Vagina (tissue), 2 donors: ENCODE data around the gene DDX50. TPM values are rescaled to one million over a fixed set of nuclear protein-coding genes. Genes with fewer than 3 reads are reported as not detected.

Source experiments
- DNase-seq, 2 donors: peaks; one replicate each; pipeline ENCODE4 v3.0.0-alpha.2; 2017; ENCODE audit errors: extremely low spot score in 2 of 2
- H3K27ac ChIP-seq: fragments of 200-600 bp; sonication (generic); one replicate; pipeline ENCODE4 v1.5.1; 2019
- H3K27me3 ChIP-seq: fragments of 200-600 bp; sonication (generic); one replicate; pipeline ENCODE4 v1.5.1; 2019
- H3K36me3 ChIP-seq, 2 donors: fragments of 200-600 bp; sonication (generic); one replicate each; pipeline ENCODE4 v1.5.1; 2017 to 2019
- H3K4me1 ChIP-seq: fragments of 200-600 bp; sonication (generic); one replicate; pipeline ENCODE4 v1.5.1; 2019
- H3K4me3 ChIP-seq, 2 donors: fragments of 200-600 bp; sonication (generic); 1 replicate in 1 of 2; 2 replicates in 1 of 2; pipeline ENCODE4 v1.5.1; 2016 to 2019
- H3K9me3 ChIP-seq: fragments of 200-600 bp; sonication (generic); one replicate; pipeline ENCODE4 v1.5.1; 2019
- POLR2A ChIP-seq, 2 donors: fragments of 450-650 bp; IDR thresholded peaks; one replicate each; pipeline ENCODE4 v1.6.1; 2017; ENCODE audit warnings: antibody characterized with exemption in 2 of 2, mild to moderate bottlenecking in 2 of 2, moderate library complexity in 2 of 2
- POLR2AphosphoS5 ChIP-seq, 2 donors: sonication (generic); formaldehyde crosslinking; IDR thresholded peaks; one replicate each; pipeline ENCODE4 v1.9.0; 2017; ENCODE audit warnings: antibody characterized with exemption in 2 of 2, mild to moderate bottlenecking in 2 of 2, low read depth in 1 of 2; ENCODE audit not compliant: insufficient read depth in 1 of 2
- intact Hi-C: fragments of 100-400 bp; cut with DNase I; formaldehyde crosslinking; loops from one replicate; pipeline ENCODE4 v1.15.1; 2023
- small RNA-seq: library from RNA; depleted of rRNA; stranded (forward); fragments of <200 nt; gene quantifications from one replicate; pipeline ENCODE3, GENCODE V24; 2016
- total RNA-seq: library from RNA; depleted of rRNA; stranded (reverse); fragments of >200 nt; gene quantifications from one replicate; pipeline ENCODE4 v1.2.3, GENCODE V29; 2016
- TF ChIP-seq, protein P1 (sequence below), 3 experiments: fragments of 450-650 bp in 2 of 3; fragments of 200-600 bp in 1 of 3; sonication (generic) in 1 of 3; IDR thresholded peaks; one replicate each; pipeline ENCODE4 v1.5.1; 2017 to 2019; ENCODE audit warnings: antibody characterized with exemption in 3 of 3, mild to moderate bottlenecking in 2 of 3, moderate library complexity in 2 of 3

Gene DDX50
- total RNA-seq, 1 donor from 2014 or later: 28.7 TPM

DNA sequence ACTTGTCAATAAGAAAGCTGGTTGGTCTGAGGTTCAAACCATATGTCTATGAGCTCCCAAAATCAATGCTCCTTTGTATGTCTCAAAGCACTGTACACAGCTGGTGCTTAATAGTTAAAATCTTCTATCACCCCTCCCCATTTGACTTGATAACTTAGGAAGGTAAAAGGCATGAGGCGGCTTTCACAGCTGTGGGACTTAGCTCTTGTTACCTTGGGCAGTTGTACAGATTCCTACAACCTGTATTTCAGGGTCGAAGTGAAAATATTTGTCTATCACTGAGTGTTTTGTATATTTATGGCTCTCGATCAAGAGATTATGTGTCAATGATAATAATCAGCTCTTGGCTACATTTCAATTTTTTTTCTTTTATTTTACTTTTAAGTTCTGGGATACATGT, 86.5 kb downstream of the DDX50 start:
- no peak for TF ChIP-seq POLR2A (IDR thresholded peaks at IDR 0.05)
- TF ChIP-seq POLR2AphosphoS5 (IDR thresholded peaks at IDR 0.05; ENCODE audit: insufficient read depth in 1 of 2, low read depth in 1 of 2): no peak
- TF ChIP-seq, protein P1, sequence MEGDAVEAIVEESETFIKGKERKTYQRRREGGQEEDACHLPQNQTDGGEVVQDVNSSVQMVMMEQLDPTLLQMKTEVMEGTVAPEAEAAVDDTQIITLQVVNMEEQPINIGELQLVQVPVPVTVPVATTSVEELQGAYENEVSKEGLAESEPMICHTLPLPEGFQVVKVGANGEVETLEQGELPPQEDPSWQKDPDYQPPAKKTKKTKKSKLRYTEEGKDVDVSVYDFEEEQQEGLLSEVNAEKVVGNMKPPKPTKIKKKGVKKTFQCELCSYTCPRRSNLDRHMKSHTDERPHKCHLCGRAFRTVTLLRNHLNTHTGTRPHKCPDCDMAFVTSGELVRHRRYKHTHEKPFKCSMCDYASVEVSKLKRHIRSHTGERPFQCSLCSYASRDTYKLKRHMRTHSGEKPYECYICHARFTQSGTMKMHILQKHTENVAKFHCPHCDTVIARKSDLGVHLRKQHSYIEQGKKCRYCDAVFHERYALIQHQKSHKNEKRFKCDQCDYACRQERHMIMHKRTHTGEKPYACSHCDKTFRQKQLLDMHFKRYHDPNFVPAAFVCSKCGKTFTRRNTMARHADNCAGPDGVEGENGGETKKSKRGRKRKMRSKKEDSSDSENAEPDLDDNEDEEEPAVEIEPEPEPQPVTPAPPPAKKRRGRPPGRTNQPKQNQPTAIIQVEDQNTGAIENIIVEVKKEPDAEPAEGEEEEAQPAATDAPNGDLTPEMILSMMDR (IDR thresholded peaks at IDR 0.05): no peak
- Histone ChIP-seq H3K27ac (no peak overlapping the region), H3K4me1 (peaks cover 42% of the 10 kb centered on the region), H3K4me3 (no peak overlapping the region), H3K9me3 (no peaks in the 10 kb centered on the region), H3K36me3 (peaks cover 0 to 23% of the 10 kb centered on the region in 2 donors), H3K27me3 (no peaks in the 10 kb centered on the region)
- intact Hi-C loops: no loop called here
- no peak for DNase-seq

DNA sequence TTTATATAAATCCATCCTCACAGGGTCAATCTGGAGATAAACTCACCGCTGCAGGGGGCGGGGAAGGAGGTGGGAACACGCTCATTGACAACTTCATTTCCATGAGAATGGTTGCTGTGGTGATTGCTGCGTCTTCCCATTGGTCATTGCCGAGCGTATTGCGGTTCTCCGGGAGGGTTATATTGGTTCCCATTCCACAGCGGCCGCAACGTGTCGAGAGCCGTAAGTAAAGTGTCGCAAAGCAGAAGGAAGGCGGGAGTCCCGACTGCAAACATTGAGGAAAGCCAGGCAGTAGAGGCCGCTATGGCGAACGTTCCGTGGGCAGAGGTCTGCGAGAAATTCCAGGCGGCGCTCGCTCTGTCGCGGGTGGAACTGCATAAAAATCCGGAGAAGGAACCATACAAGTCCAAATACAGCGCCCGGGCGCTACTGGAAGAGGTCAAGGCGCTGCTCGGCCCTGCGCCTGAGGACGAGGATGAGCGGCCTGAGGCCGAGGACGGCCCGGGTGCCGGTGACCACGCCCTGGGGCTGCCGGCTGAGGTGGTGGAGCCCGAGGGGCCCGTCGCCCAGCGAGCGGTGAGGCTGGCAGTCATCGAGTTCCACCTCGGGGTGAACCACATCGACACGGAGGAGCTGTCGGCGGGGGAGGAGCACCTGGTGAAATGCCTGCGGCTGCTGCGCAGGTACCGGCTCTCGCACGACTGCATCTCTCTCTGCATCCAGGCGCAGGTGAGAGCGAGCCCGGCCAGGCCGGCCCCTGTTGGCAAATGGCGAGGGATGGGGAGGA, 87.6 kb downstream of the DDX50 start, which contains the start of gene KIFBP:
TSS of gene KIFBP (plus strand) at position 274 of the 787 bp plus-strand sequence. CDS start at position 304, 30 bp downstream.
- Histone ChIP-seq H3K4me3 (peak within 1 kb of the TSS; percentile 86 to 90), H3K27ac (peak within 1 kb of the TSS; percentile 81), H3K9me3 (no peaks in the 10 kb centered on the region), H3K4me1 (peaks cover 52% of the 10 kb centered on the region), H3K27me3 (no peaks in the 10 kb centered on the region), H3K36me3 (peaks cover 0 to 13% of the 10 kb centered on the region in 2 donors)
- peak in 1 of 2 donors; percentile 97 for DNase-seq
- intact Hi-C loops: no loop called here
- TF ChIP-seq POLR2AphosphoS5 (IDR thresholded peaks at IDR 0.05; ENCODE audit: insufficient read depth in 1 of 2, low read depth in 1 of 2): peak; percentile 94 to 97
- TF ChIP-seq POLR2A (IDR thresholded peaks at IDR 0.05): peak; percentile 24 to 76
- TF ChIP-seq, protein P1 (IDR thresholded peaks at IDR 0.05): peak in 1 of 3 experiments; percentile 50

DNA sequence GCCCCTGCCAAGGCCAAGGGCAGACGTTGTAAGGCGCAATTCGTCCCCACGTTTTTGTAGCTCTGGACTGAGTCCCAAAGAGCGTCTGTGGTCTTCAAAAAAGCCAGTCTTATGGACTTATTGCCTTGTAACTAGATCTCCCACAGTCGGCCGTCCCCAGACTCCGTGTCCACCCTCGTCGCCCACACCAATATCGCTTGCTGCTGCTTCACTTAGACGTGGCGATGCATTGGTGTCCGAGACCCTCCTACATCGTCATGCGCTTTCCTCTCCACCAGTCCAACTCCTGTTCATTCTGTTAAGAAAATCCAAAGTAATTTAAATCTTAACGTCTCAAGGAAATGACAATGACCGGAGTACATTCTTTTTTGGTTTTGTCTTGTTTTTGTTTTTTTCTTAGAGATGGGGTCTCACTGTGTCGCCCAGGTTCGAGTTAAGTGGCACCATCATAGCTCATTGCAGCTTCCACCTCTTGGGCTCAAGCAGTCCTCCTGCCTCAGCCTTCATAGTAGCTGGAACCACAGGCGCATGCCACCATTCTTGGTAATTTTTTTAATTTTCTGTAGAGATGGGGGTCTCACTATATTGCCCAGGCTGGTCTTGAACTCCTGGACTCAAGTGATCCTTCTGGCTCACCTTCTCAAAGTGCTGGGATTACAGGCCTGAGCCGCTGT, 88.3 kb downstream of the DDX50 start:
- peaks cover 54% of the 10 kb centered on the region for H3K4me1 ChIP-seq
- DNase-seq: no peak
- peak overlapping the region; percentile 81 for H3K27ac ChIP-seq
- H3K4me3 ChIP-seq: peak overlapping the region; percentile 86 to 90
- no peaks in the 10 kb centered on the region for H3K9me3 ChIP-seq
- TF ChIP-seq POLR2AphosphoS5 (IDR thresholded peaks at IDR 0.05; ENCODE audit: insufficient read depth in 1 of 2, low read depth in 1 of 2): no peak
- no peak for TF ChIP-seq POLR2A (IDR thresholded peaks at IDR 0.05)
- TF ChIP-seq, protein P1 (IDR thresholded peaks at IDR 0.05): no peak
- peaks cover 0 to 8% of the 10 kb centered on the region in 2 donors for H3K36me3 ChIP-seq
- intact Hi-C loops: no loop called here
- no peaks in the 10 kb centered on the region for H3K27me3 ChIP-seq

DNA sequence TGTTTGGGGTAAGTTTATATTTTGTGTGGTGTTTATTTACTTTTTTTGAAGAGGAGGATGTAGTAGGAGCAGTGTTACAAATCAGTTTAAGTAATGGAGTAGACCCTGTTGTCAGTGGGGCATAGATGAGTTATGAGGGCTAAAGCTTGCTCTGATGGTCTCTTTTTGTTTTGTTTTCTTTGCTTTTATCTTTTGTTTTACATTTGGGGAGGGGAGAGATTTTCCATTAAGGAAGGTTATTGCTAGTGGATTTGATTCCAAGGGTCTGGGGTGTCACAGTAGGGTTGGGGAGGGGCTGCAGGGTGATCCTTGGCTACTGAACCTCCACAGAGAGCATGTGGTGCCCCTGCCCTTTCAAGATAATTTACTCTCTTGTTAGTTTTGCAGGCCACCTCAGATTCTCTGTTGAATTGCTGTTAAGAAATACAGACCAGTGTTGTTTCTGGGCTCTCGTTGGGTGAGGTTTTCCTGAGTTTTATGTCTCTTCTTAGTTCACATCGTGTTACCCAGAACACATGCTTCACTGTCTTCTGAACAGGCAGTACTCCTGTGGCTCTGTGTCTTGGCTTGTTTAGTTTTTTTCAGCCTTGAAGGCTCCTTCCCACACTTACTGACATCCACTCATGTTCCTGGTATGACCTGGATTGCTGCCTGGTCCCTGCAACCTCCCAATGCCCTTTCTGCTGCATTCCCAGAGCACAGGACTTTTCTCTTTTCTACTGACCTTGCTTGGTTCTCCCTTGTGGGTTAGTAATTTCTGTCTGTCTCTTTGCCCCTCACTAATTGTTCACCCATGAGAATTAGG, 91.7 kb downstream of the DDX50 start:
- peaks cover 68% of the 10 kb centered on the region for H3K4me1 ChIP-seq
- H3K4me3 ChIP-seq: no peak overlapping the region
- no peaks in the 10 kb centered on the region for H3K9me3 ChIP-seq
- no peaks in the 10 kb centered on the region for H3K36me3 ChIP-seq
- intact Hi-C loops: no loop called here
- TF ChIP-seq POLR2A (IDR thresholded peaks at IDR 0.05) (no peak), POLR2AphosphoS5 (IDR thresholded peaks at IDR 0.05; ENCODE audit: insufficient read depth in 1 of 2, low read depth in 1 of 2) (peak in 1 of 2 donors; percentile 10)
- peak overlapping the region; percentile 26 for H3K27ac ChIP-seq
- H3K27me3 ChIP-seq: no peaks in the 10 kb centered on the region
- no peak for DNase-seq

Small RNAs within 50 kb of the gene (small RNA-seq; reads per million reads assigned to genes)
- not detected for gene RNU6-571P

Other genes starting within 250 kb of the DDX50 start
- gene CCAR1, start 180.1 kb upstream of the DDX50 start, total RNA-seq: 67.0 TPM
- 2.5 TPM for gene STOX1, start 73.8 kb upstream of the DDX50 start, total RNA-seq
- gene DDX21, start 54.9 kb downstream of the DDX50 start, total RNA-seq: 44.7 TPM
- 25.8 TPM for gene KIFBP, start 87.5 kb downstream of the DDX50 start, total RNA-seq
- 117 TPM for gene SRGN, start 186.8 kb downstream of the DDX50 start, total RNA-seq
- 33.6 TPM for gene VPS26A, start 222.9 kb downstream of the DDX50 start, total RNA-seq